Measurements from ENCODE around the gene RAB7A. TPM values are rescaled to one million over a fixed set of nuclear protein-coding genes. Genes with fewer than 3 reads are reported as not detected.

The RAB7A gene
- total and polyA plus RNA-seq, 10 of the 15 experiments (the other 5 are each of a cell fraction or from before 2014, with no cell fraction given) = 40.3 to 212 (median 160) TPM

- TF ChIP-seq IRF5 (IDR thresholded peaks at IDR 0.05; ENCODE audit: borderline replicate concordance) = no peak
- TF ChIP-seq, protein P1, sequence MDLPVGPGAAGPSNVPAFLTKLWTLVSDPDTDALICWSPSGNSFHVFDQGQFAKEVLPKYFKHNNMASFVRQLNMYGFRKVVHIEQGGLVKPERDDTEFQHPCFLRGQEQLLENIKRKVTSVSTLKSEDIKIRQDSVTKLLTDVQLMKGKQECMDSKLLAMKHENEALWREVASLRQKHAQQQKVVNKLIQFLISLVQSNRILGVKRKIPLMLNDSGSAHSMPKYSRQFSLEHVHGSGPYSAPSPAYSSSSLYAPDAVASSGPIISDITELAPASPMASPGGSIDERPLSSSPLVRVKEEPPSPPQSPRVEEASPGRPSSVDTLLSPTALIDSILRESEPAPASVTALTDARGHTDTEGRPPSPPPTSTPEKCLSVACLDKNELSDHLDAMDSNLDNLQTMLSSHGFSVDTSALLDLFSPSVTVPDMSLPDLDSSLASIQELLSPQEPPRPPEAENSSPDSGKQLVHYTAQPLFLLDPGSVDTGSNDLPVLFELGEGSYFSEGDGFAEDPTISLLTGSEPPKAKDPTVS (IDR thresholded peaks at IDR 0.05; ENCODE audit: low read depth, low read length) = no peak
- TF ChIP-seq NR2C1 (IDR thresholded peaks at IDR 0.05) = no peak
- TF ChIP-seq, protein P2, sequence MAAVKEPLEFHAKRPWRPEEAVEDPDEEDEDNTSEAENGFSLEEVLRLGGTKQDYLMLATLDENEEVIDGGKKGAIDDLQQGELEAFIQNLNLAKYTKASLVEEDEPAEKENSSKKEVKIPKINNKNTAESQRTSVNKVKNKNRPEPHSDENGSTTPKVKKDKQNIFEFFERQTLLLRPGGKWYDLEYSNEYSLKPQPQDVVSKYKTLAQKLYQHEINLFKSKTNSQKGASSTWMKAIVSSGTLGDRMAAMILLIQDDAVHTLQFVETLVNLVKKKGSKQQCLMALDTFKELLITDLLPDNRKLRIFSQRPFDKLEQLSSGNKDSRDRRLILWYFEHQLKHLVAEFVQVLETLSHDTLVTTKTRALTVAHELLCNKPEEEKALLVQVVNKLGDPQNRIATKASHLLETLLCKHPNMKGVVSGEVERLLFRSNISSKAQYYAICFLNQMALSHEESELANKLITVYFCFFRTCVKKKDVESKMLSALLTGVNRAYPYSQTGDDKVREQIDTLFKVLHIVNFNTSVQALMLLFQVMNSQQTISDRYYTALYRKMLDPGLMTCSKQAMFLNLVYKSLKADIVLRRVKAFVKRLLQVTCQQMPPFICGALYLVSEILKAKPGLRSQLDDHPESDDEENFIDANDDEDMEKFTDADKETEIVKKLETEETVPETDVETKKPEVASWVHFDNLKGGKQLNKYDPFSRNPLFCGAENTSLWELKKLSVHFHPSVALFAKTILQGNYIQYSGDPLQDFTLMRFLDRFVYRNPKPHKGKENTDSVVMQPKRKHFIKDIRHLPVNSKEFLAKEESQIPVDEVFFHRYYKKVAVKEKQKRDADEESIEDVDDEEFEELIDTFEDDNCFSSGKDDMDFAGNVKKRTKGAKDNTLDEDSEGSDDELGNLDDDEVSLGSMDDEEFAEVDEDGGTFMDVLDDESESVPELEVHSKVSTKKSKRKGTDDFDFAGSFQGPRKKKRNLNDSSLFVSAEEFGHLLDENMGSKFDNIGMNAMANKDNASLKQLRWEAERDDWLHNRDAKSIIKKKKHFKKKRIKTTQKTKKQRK (IDR thresholded peaks at IDR 0.05; ENCODE audit: low read depth, low read length) = no peak
- no peak for TF ChIP-seq BMI1 (IDR thresholded peaks at IDR 0.05; ENCODE audit: borderline replicate concordance)
- no peak for TF ChIP-seq SPI1 (IDR thresholded peaks at IDR 0.05; ENCODE audit: borderline replicate concordance, insufficient read depth, low read depth, low read length)
- TF ChIP-seq CBX3 (IDR thresholded peaks at IDR 0.05; ENCODE audit: borderline replicate concordance, low read depth) = no peak
Observed at GRCh38 chr3:128764863-128765262, 38.9 kb downstream of the RAB7A start (continued).

Data from GM12878 (cell line).